Adrenal gland (tissue), 12 donors: ENCODE data around the gene BPIFA3. TPM values are rescaled to one million over a fixed set of nuclear protein-coding genes. Genes with fewer than 3 reads are reported as not detected.

Experiments used
- DNase-seq, 7 donors: peaks; one replicate each; pipeline ENCODE4 v3.0.0-alpha.2; 2019 to 2020
- H3K27ac ChIP-seq, 5 donors: fragments of 200-600 bp; sonication (generic) in 4 of 5; 1 replicate in 3 of 5; 2 replicates in 2 of 5; pipeline versions ENCODE4 v1.5.1 to v1.8.0; 2016 to 2020; ENCODE audit warnings: mild to moderate bottlenecking in 1 of 5
- H3K27me3 ChIP-seq: fragments of 200-600 bp; 2 replicates; pipeline ENCODE4 v1.8.0; 2021
- H3K36me3 ChIP-seq, 2 donors: fragments of 200-600 bp; replicated peaks in 1 of 2; 1 replicate in 1 of 2; 2 replicates in 1 of 2; pipeline versions ENCODE4 v1.5.1 to v1.8.0; 2018 to 2022
- H3K4me1 ChIP-seq, 2 donors: fragments of 200-600 bp; replicated peaks in 1 of 2; 1 replicate in 1 of 2; 2 replicates in 1 of 2; pipeline versions ENCODE4 v1.5.1 to v1.8.0; 2018 to 2021
- H3K4me3 ChIP-seq, 4 donors: fragments of 200-600 bp; sonication (generic) in 3 of 4; one replicate each; pipeline ENCODE4 v1.5.1; 2016 to 2018
- H3K9me3 ChIP-seq, 3 donors: fragments of 200-600 bp; sonication (generic) in 1 of 3; replicated peaks in 1 of 3; 1 replicate in 2 of 3; 2 replicates in 1 of 3; pipeline versions ENCODE4 v1.5.1 to v1.8.0; 2016 to 2021
- CTCF ChIP-seq, 6 experiments: fragments of 450-650 bp in 4 of 6; fragments of 200-600 bp in 2 of 6; sonication (generic) in 1 of 6; IDR thresholded peaks; 1 replicate in 5 of 6; 2 replicates in 1 of 6; pipeline versions ENCODE4 v1.5.1 to v1.8.0; 2016 to 2021; ENCODE audit warnings: antibody characterized with exemption in 6 of 6, mild to moderate bottlenecking in 2 of 6, moderate library complexity in 1 of 6
- POLR2A ChIP-seq, 2 donors: fragments of 450-650 bp; IDR thresholded peaks; one replicate each; pipeline ENCODE4 v1.6.1; 2017; ENCODE audit warnings: antibody characterized with exemption in 2 of 2, mild to moderate bottlenecking in 2 of 2, moderate library complexity in 1 of 2
- WGBS, 4 donors: extraction: QIAGEN DNeasy Blood & Tissue Kit in 2 of 4; methylation state at CpG; one replicate each; pipeline versions ENCODE4 v1.1.5 to v1.1.7; 2013 to 2017; 5-methylcytosine and 5-hydroxymethylcytosine counted together
- intact Hi-C, 2 donors: fragments of 100-400 bp; cut with DNase I; formaldehyde crosslinking; loops; one replicate each; pipeline versions ENCODE4 v1.14.1 to v1.15.0; 2022 to 2023
- polyA plus RNA-seq, 3 donors: library from polyadenylated mRNA; stranded (reverse); fragments of 200-250 nt in 2 of 3; fragments of 350-450 nt in 1 of 3; fragmentation: Illumina TruSeq in 1 of 3; extraction: RNeasy Lipid Tissue Mini Kit (QIAGEN cat#74804) in 1 of 3; gene quantifications; one replicate each; pipeline ENCODE4 v1.2.3, GENCODE V29; 2013 to 2014
- total RNA-seq, 9 donors: library from RNA; depleted of rRNA in 4 of 9; stranded (reverse); fragments of >200 nt in 4 of 9; fragments of 120-200 nt in 1 of 9; fragmentation: NEBNext Ultra II Directional in 1 of 9; extraction: Animal tissue kit (Norgen Biotek cat#: 25700) in 1 of 9; gene quantifications; one replicate each; pipeline versions ENCODE4 v1.1.0 to v1.2.4, GENCODE V29; 2013 to 2023
- donor health status: healthy with polysubstance abuse.
- donor health status: Bipolar disorder and iron deficiency.
- donor health status: DM: yes; HTN: yes; CAD: no.
- donor health status: DM: no; HTN: no; CAD: no.
- donor health status: DM: no; HTN: no; CAD: no.
- donor health status: DM: yes; HTN: yes; CAD: no.

Gene BPIFA3
- total and polyA plus RNA-seq, 12 donors: not detected

GRCh38 chr20:33199026-33199425 is 18.1 kb upstream of the BPIFA3 start:
- H3K27me3 ChIP-seq: no peaks in the 10 kb centered on the region
- H3K4me3 ChIP-seq: no peak overlapping the region
- intact Hi-C loops: no loop called here
- no peaks in the 10 kb centered on the region for H3K9me3 ChIP-seq
- 61 to 76% (median 67%) methylated on average over 2 to 3 of the region's 3 CpGs for WGBS, 4 donors
- no peak for TF ChIP-seq POLR2A (IDR thresholded peaks at IDR 0.05)
- TF ChIP-seq CTCF (IDR thresholded peaks at IDR 0.05): no peak
- no peak overlapping the region for H3K27ac ChIP-seq
- no peaks in the 10 kb centered on the region for H3K36me3 ChIP-seq
- no peaks in the 10 kb centered on the region for H3K4me1 ChIP-seq
- no peak for DNase-seq

- H3K4me1 ChIP-seq: no peaks in the 10 kb centered on the region
- no peak for DNase-seq
- 45 to 60% (median 51%) methylated on average over 4 of the region's 4 CpGs for WGBS, 4 donors
- TF ChIP-seq CTCF (IDR thresholded peaks at IDR 0.05) (no peak), POLR2A (IDR thresholded peaks at IDR 0.05) (no peak)
- intact Hi-C loops: no loop called here
- H3K9me3 ChIP-seq: no peaks in the 10 kb centered on the region
- no peaks in the 10 kb centered on the region for H3K36me3 ChIP-seq
- H3K4me3 ChIP-seq: no peak overlapping the region
- H3K27me3 ChIP-seq: no peaks in the 10 kb centered on the region
- H3K27ac ChIP-seq: no peak overlapping the region
These were observed 14.7 kb upstream of the BPIFA3 start for GRCh38 chr20:33202451-33202850.

- Histone ChIP-seq H3K4me1 (no peaks in the 10 kb centered on the region), H3K27ac (no peak overlapping the region), H3K36me3 (no peaks in the 10 kb centered on the region), H3K4me3 (no peak overlapping the region), H3K9me3 (no peaks in the 10 kb centered on the region), H3K27me3 (no peaks in the 10 kb centered on the region)
- intact Hi-C loops: no loop called here
- 72 to 80% (median 77%) methylated on average over 3 of the region's 3 CpGs for WGBS, 4 donors
- TF ChIP-seq CTCF (IDR thresholded peaks at IDR 0.05) (no peak), POLR2A (IDR thresholded peaks at IDR 0.05) (no peak)
- DNase-seq: no peak
These were observed 13.7 kb upstream of the BPIFA3 start for GRCh38 chr20:33203444-33203843.

GRCh38 chr20:33209789-33210188 is 7.4 kb upstream of the BPIFA3 start:
- WGBS, 4 donors: 3 to 7% (median 5%) methylated on average over 13 of the region's 13 CpGs
- DNase-seq: peak; percentile 65 to 85 (median 76)
- H3K4me1 ChIP-seq: no peaks in the 10 kb centered on the region
- no peaks in the 10 kb centered on the region for H3K9me3 ChIP-seq
- no peaks in the 10 kb centered on the region for H3K27me3 ChIP-seq
- no peaks in the 10 kb centered on the region for H3K36me3 ChIP-seq
- intact Hi-C loops: loop anchor here in 1 of 2 donors (5.0 kb wide), 1 partner anchor 302 kb away; no protein-coding TSS in a partner anchor
- TF ChIP-seq CTCF (IDR thresholded peaks at IDR 0.05): no peak
- TF ChIP-seq POLR2A (IDR thresholded peaks at IDR 0.05): no peak
- H3K27ac ChIP-seq: no peak overlapping the region
- no peak overlapping the region for H3K4me3 ChIP-seq
